Karpas-422 (cell line): Measurements from ENCODE around the gene CHRNE. TPM values are rescaled to one million over a fixed set of nuclear protein-coding genes. Genes with fewer than 3 reads are reported as not detected.
"Not testable (repeated sequence)": the region's sequence is repeated elsewhere in the genome, so short reads cannot be mapped to it uniquely, and the experiment has no call there.

ENCODE experiments used
- DNase-seq: peaks from one replicate; pipeline ENCODE4 v3.0.0-alpha.2; 2015
- H2AFZ ChIP-seq: fragments of 200-600 bp; sonication (generic); 2 replicates; pipeline ENCODE4 v1.6.1; 2014; ENCODE audit warnings: antibody characterized with exemption, low read length, mixed read lengths
- H3K27ac ChIP-seq: fragments of 200-600 bp; sonication (generic); 2 replicates; pipeline ENCODE4 v1.5.1; 2014; ENCODE audit warnings: mild to moderate bottlenecking, low read length, moderate library complexity
- H3K27me3 ChIP-seq: fragments of 200-600 bp; sonication (generic); 2 replicates; pipeline ENCODE4 v1.6.1; 2014; ENCODE audit warnings: low read length, mixed read lengths
- H3K36me3 ChIP-seq: fragments of 200-600 bp; sonication (generic); 2 replicates; pipeline ENCODE4 v1.6.1; 2014; ENCODE audit warnings: low read length, mixed read lengths; ENCODE audit not compliant: insufficient read depth
- H3K4me1 ChIP-seq: fragments of 200-600 bp; sonication (generic); 2 replicates; pipeline ENCODE4 v1.6.1; 2014; ENCODE audit warnings: mild to moderate bottlenecking, low read length, mixed read lengths
- H3K4me2 ChIP-seq: fragments of 200-600 bp; sonication (generic); 2 replicates; pipeline ENCODE4 v1.6.1; 2014; ENCODE audit warnings: low read length, low read depth, mild to moderate bottlenecking; ENCODE audit not compliant: poor library complexity, severe bottlenecking
- H3K4me3 ChIP-seq: fragments of 200-600 bp; sonication (generic); 2 replicates; pipeline ENCODE4 v1.5.1; 2014; ENCODE audit warnings: mild to moderate bottlenecking, antibody characterized with exemption, low read length, mixed read lengths
- H3K79me2 ChIP-seq: fragments of 200-600 bp; sonication (generic); 2 replicates; pipeline ENCODE4 v1.6.1; 2014; ENCODE audit warnings: mild to moderate bottlenecking, low read length, mixed read lengths
- H3K9ac ChIP-seq: fragments of 200-600 bp; sonication (generic); 2 replicates; pipeline ENCODE4 v1.6.0; 2014; ENCODE audit warnings: low read length
- H3K9me2 ChIP-seq: fragments of 200-600 bp; sonication (generic), shearing (Covaris generic); replicated peaks from 2 replicates; pipeline ENCODE4 v1.6.0; 2014; ENCODE audit warnings: mild to moderate bottlenecking, low read length, moderate library complexity; ENCODE audit not compliant: insufficient read depth
- H3K9me3 ChIP-seq: fragments of 300-700, 200-600 bp; sonication (generic); 2 replicates; pipeline ENCODE4 v1.6.1; 2014; ENCODE audit warnings: low read length, mixed read lengths
- H4K20me1 ChIP-seq: fragments of 200-600 bp; sonication (generic); 2 replicates; pipeline ENCODE4 v1.6.1; 2014; ENCODE audit warnings: mild to moderate bottlenecking, antibody characterized with exemption, low read length, low read depth; ENCODE audit not compliant: insufficient read depth
- total RNA-seq: library from RNA; depleted of rRNA; stranded (reverse); fragments of >200 nt; shearing (Covaris generic); gene quantifications from 2 replicates; pipeline ENCODE4 v1.2.3, GENCODE V29; 2014; ENCODE audit warnings: low replicate concordance

CHRNE gene
- total RNA-seq, 1 experiment from 2014 or later = 0.11 TPM

- no peak overlapping the region for H3K9ac ChIP-seq
- peaks cover 5% of the 10 kb centered on the region for H3K4me1 ChIP-seq
- H3K4me2 ChIP-seq = no peak overlapping the region
- H3K9me2 ChIP-seq = no peaks in the 10 kb centered on the region
- peaks cover 61% of the 10 kb centered on the region for H3K79me2 ChIP-seq
- DNase-seq = no peak
- H3K27me3 ChIP-seq = no peaks in the 10 kb centered on the region
- no peaks in the 10 kb centered on the region; the same call in 1 of the 2 replicates for H3K36me3 ChIP-seq
- H3K27ac ChIP-seq = no peak overlapping the region
- no peak overlapping the region for H3K4me3 ChIP-seq
- no peaks in the 10 kb centered on the region for H4K20me1 ChIP-seq
- H2AFZ ChIP-seq = no peak overlapping the region
- H3K9me3 ChIP-seq = no peaks in the 10 kb centered on the region
Observed at GRCh38 chr17:4862720-4863119, 40.2 kb downstream of the CHRNE start.

- peaks cover 15% of the 10 kb centered on the region for H3K4me1 ChIP-seq
- H3K36me3 ChIP-seq = no peaks in the 10 kb centered on the region; the same call in 1 of the 2 replicates
- no peaks in the 10 kb centered on the region for H3K27me3 ChIP-seq
- H4K20me1 ChIP-seq = no peaks in the 10 kb centered on the region
- no peak overlapping the region for H3K4me3 ChIP-seq
- no peak for DNase-seq
- H2AFZ ChIP-seq = no peak overlapping the region
- no peak overlapping the region for H3K4me2 ChIP-seq
- no peaks in the 10 kb centered on the region for H3K9me3 ChIP-seq
- H3K9me2 ChIP-seq = no peaks in the 10 kb centered on the region
- H3K79me2 ChIP-seq = peaks cover 71% of the 10 kb centered on the region
- H3K27ac ChIP-seq = no peak overlapping the region
- H3K9ac ChIP-seq = no peak overlapping the region
Observed at GRCh38 chr17:4861052-4861451, 41.8 kb downstream of the CHRNE start.

GRCh38 chr17:4860651-4861050, 42.2 kb downstream of the CHRNE start:
- no peak for DNase-seq
- Histone ChIP-seq H4K20me1 (no peaks in the 10 kb centered on the region), H3K27me3 (no peaks in the 10 kb centered on the region), H3K9me3 (no peaks in the 10 kb centered on the region), H2AFZ (no peak overlapping the region), H3K9me2 (no peaks in the 10 kb centered on the region), H3K4me3 (no peak overlapping the region), H3K27ac (no peak overlapping the region), H3K36me3 (no peaks in the 10 kb centered on the region; the same call in 1 of the 2 replicates), H3K9ac (no peak overlapping the region), H3K4me1 (peaks cover 15% of the 10 kb centered on the region), H3K79me2 (peaks cover 69% of the 10 kb centered on the region), H3K4me2 (no peak overlapping the region)

- DNase-seq = no peak
- H3K4me1 ChIP-seq = peaks cover 15% of the 10 kb centered on the region
- no peak overlapping the region for H2AFZ ChIP-seq
- H3K36me3 ChIP-seq = no peaks in the 10 kb centered on the region; the same call in 1 of the 2 replicates
- no peak overlapping the region for H3K9ac ChIP-seq
- no peaks in the 10 kb centered on the region for H4K20me1 ChIP-seq
- no peak overlapping the region for H3K4me2 ChIP-seq
- no peak overlapping the region for H3K4me3 ChIP-seq
- no peaks in the 10 kb centered on the region for H3K9me2 ChIP-seq
- peaks cover 67% of the 10 kb centered on the region for H3K79me2 ChIP-seq
- H3K27me3 ChIP-seq = no peaks in the 10 kb centered on the region
- H3K9me3 ChIP-seq = no peaks in the 10 kb centered on the region
- H3K27ac ChIP-seq = no peak overlapping the region
Observed at GRCh38 chr17:4859816-4860625, 42.9 kb downstream of the CHRNE start.

GRCh38 chr17:4858882-4859260, 44.0 kb downstream of the CHRNE start:
- Histone ChIP-seq H3K4me2 (no peak overlapping the region), H3K4me3 (no peak overlapping the region), H3K79me2 (peaks cover 73% of the 10 kb centered on the region), H3K27me3 (no peaks in the 10 kb centered on the region), H3K36me3 (no peaks in the 10 kb centered on the region; the same call in 1 of the 2 replicates), H3K9me3 (no peaks in the 10 kb centered on the region), H2AFZ (no peak overlapping the region), H3K9ac (no peak overlapping the region), H3K9me2 (no peaks in the 10 kb centered on the region), H3K27ac (no peak overlapping the region), H4K20me1 (no peaks in the 10 kb centered on the region), H3K4me1 (peaks cover 15% of the 10 kb centered on the region)
- no peak for DNase-seq

GRCh38 chr17:4858068-4858881, 44.6 kb downstream of the CHRNE start:
- H3K9me2 ChIP-seq = no peaks in the 10 kb centered on the region
- H3K27me3 ChIP-seq = no peaks in the 10 kb centered on the region
- H3K4me1 ChIP-seq = peaks cover 15% of the 10 kb centered on the region
- H3K4me3 ChIP-seq = no peak overlapping the region
- H2AFZ ChIP-seq = no peak overlapping the region
- H3K9me3 ChIP-seq = no peaks in the 10 kb centered on the region
- no peaks in the 10 kb centered on the region for H4K20me1 ChIP-seq
- no peak overlapping the region for H3K27ac ChIP-seq
- H3K4me2 ChIP-seq = no peak overlapping the region
- DNase-seq = no peak
- no peaks in the 10 kb centered on the region; the same call in 1 of the 2 replicates for H3K36me3 ChIP-seq
- no peak overlapping the region for H3K9ac ChIP-seq
- peaks cover 76% of the 10 kb centered on the region for H3K79me2 ChIP-seq

- H3K9me2 ChIP-seq, H4K20me1 ChIP-seq, H3K9me3 ChIP-seq, DNase-seq, H3K36me3 ChIP-seq, H3K27ac ChIP-seq, H3K27me3 ChIP-seq, H3K4me3 ChIP-seq, H3K4me2 ChIP-seq, H2AFZ ChIP-seq, H3K9ac ChIP-seq: not testable (repeated sequence)
- Histone ChIP-seq H3K79me2 (peaks cover 71% of the 10 kb centered on the region), H3K4me1 (peaks cover 15% of the 10 kb centered on the region)
Observed at GRCh38 chr17:4857347-4857746, 45.6 kb downstream of the CHRNE start.

- H3K4me3 ChIP-seq = no peak overlapping the region
- no peaks in the 10 kb centered on the region for H3K9me2 ChIP-seq
- H4K20me1 ChIP-seq = no peaks in the 10 kb centered on the region
- H3K4me2 ChIP-seq = no peak overlapping the region
- peaks cover 15% of the 10 kb centered on the region for H3K4me1 ChIP-seq
- no peak overlapping the region for H3K27ac ChIP-seq
- no peaks in the 10 kb centered on the region for H3K9me3 ChIP-seq
- peaks cover 72% of the 10 kb centered on the region for H3K79me2 ChIP-seq
- DNase-seq = no peak
- no peak overlapping the region for H2AFZ ChIP-seq
- H3K27me3 ChIP-seq = no peaks in the 10 kb centered on the region
- no peak overlapping the region for H3K9ac ChIP-seq
- H3K36me3 ChIP-seq = no peaks in the 10 kb centered on the region; the same call in 1 of the 2 replicates
Observed at GRCh38 chr17:4856937-4857314, 46.0 kb downstream of the CHRNE start.
